ENCODE data around the gene FHDC1.

Gene FHDC1

DNA sequence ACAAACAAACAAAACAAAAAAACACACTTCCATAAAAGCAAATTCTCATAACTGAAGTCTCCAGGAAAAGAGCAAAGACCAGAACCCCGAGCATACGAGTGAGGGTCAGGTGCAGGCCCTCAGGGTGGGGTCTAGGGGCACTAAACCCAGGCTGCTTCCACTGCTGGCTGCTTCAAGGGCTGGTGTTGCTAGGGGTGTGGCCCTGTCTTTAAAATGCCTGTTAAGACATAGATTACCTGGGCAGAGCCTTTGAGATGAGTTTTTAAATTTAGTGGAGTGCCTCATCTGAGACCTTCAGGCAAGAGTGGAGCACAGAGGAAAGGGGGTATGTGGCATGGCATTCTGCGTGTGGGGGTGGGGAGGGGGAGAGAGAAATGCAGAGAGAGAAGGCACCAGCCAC, 87.0 kb downstream of the FHDC1 start:
- DNase-seq (ENCODE audit: low read depth): no peak
- no peak overlapping the region for H3K4me3 ChIP-seq (ENCODE audit: low read depth, low read length)

DNA sequence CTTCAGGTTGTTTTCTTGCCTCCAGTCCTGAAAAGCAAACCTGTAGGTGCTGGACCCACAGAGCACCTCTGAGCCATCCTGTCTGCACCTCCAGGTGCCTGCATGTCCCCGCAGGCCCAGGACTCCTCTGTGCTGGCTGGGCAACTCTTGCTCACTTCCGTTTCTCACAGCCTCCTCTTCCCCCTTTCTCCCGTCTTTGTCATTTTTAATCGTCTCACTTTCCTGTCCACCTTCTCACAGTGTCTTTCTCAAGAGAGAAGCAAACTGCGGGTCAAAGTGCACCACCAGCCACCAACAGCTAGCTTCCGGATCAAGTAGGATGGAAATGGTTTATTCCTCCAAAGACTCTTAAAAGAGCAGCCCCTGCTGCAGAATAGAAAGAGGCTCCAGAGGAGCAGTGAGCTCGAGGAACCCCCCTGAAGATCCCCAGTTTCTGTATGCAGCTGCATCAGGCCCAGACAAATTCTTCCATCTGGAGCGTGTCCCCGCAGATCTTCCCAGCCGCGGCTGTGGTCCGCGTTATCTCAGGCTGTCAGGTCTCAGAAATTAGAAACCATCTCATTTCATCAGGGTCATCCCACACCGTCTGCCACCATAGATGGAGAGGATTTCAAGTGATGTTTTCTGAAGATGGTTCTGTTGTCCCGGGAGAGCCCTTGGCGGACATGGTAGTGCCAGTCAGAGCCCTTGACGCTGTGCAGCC, 87.7 kb downstream of the FHDC1 start:
- H3K4me3 ChIP-seq (ENCODE audit: low read depth, low read length): no peak overlapping the region
- DNase-seq (ENCODE audit: low read depth): no peak

DNA sequence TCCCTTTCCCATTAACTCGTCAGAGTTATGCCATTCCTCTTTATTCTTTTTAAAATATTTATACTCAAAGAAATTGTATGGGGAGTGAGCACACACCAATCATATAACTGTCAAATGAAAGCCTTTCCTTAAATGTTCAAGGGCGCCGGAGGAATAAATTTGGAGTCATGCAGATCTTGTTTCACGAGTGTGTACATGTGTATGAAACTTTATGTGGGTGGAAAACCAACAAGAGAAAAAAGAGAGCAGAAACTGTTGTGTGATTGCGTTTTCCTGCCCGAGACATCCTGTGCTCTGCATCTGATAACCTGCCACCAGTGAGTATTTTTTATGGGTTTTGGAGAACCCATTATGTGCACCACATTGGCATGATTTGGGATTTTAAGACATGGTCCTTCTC, 88.3 kb downstream of the FHDC1 start:
- DNase-seq (ENCODE audit: low read depth): no peak
- H3K4me3 ChIP-seq (ENCODE audit: low read depth, low read length): no peak overlapping the region

DNA sequence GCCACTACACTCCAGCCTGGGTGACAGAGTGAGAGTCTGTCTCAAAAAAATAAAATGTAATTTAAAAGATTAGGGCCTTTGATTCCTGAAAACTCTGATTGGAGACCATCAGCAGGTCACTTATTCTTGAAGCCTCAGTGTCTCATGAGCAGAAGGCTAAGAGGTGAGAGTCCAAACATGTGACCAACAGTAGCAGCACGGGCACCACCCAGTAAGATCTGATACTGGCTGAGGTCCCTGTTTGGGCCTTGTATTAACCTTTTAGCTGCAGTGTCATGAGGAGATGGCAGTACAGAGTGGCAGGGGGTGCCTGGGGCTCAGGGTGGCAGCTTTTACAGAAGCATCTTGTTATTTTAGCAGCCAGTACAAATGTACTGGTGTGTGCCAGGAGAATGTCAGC, 89.3 kb downstream of the FHDC1 start:
- H3K4me3 ChIP-seq (ENCODE audit: low read depth, low read length): no peak overlapping the region
- no peak for DNase-seq (ENCODE audit: low read depth)

DNA sequence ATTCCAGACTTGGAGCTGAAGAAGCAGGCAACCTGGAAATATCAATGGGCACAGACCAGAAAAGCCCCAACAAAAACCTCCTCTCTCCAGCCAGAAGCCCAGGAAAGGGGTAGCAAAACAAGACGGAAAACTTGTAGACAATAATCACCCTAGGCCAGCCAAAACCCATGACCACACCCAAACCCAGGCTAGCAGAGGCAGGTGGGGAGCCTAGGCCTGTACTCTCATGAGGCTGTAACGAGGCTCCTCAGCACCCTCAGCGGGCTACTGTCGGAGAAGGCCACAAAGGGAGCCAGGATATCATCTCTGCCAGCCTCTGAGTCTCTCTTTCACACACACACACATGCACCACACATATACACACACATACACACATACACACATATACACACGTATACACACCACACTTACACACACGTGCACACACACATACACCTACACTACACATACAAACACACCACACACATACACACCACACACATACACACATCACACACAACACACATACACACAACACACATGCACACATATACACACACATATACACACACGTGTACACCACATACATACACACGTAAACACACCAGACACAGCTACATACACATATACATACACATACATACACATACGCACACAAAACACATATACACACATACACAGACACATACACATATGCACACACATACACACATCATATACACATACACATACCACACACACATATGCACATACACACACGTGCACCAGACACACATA, 90.6 kb downstream of the FHDC1 start:
- no peak for DNase-seq (ENCODE audit: low read depth)

DNA sequence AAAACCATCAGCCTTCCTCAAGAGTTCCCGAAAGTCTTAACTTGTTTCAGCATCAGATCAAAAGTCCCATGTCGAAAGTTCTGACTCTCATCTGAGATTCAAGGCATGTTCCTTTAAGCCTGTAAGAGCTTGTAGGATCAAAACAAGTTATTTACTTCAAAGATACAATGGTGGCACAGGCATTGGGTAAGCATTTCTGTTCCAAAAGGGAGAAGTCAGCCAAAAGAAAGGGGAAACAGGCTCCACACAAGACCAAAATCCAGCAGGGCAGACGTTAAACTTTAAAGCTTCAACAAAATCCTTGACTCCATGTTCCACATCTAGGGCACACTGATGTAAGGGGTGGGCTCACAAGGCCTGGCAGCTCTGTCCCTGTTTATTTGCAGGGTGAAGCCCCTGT, 91.7 kb downstream of the FHDC1 start:
- no peak for DNase-seq (ENCODE audit: low read depth)
- no peak overlapping the region for H3K4me3 ChIP-seq (ENCODE audit: low read depth, low read length)

More for the DNA sequence above, 90.6 kb downstream of the FHDC1 start:
- H3K4me3 ChIP-seq (ENCODE audit: low read depth, low read length): no peak overlapping the region

DNA sequence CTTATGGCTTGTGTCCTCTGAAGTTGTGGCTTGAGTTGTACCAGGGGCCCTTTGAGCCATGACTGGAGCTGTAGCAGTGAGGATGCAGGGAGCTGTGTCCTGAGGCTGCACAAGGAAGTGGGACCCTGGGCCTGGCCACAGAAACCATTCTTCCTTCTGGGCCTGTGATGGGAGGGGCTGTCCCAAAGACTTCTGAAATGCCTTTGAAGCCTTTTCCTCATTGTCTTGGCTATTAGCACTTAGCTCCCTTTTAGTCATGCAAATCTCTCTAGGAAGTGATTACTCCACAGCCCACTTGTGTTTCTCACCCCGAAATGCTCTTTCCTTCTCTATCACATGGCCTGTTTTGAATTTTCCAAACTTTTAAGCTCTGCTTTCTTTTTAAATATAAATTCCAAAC, 92.4 kb downstream of the FHDC1 start:
- DNase-seq (ENCODE audit: low read depth): no peak
- no peak overlapping the region for H3K4me3 ChIP-seq (ENCODE audit: low read depth, low read length)
